ENCODE measurements around the gene SLC35G1.

The SLC35G1 gene

DNA sequence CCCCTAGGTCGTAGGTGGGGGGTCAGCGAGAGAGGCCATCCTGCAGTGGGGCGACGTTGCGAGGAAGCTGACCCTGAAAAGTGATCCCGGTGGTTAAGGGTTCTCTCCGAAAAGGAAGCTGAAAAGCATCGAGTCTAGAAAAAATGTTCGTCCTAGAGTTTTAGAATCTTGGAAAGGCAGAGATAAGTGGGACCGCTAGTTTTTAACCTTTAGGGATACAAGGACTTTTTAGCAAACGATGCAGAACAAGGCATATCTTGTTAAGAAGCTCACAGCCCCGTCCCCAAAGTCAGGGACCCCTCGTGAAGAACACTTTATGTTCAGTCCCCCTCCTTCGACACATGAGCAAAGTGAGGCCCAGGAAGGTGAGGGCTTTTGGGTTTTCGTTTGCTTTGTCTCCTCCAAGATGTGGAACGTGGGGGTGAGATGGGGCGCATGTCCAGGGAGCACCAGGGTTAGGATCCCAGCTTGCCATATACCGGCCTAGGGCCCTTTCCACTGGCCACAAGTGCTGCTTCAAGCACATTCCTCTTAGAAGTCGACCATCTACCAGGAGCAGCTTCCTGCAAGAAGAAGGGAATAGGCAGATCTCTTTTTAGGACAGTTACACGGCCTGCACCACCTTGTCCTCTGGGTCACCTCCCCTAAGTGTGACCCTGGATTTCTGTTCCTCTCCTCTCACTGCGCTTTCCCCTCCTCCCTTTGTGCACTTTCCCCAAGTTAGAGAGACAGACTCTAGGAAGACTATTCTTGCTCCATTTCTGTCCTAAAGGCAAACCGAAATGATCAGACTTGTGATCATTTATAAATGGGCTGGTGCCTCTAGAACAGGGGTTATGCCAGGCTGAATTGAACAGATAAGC lies 969 bp downstream of the SLC35G1 start:
- H3K27me3 ChIP-seq (replicated peaks; ENCODE audit: control insufficient read depth, insufficient read depth, low read length), result no peaks in the 10 kb centered on the region
- H3K9me3 ChIP-seq (ENCODE audit: control insufficient read depth, low read length), result no peaks in the 10 kb centered on the region
- peaks cover 21% of the 10 kb centered on the region for H3K4me1 ChIP-seq (ENCODE audit: control insufficient read depth, insufficient read depth, low read length)
- DNase-seq (ENCODE audit: low read depth), result peak; percentile 34
- H3K4me3 ChIP-seq (ENCODE audit: low read length), result peak overlapping the region; percentile 93
- H3K36me3 ChIP-seq (ENCODE audit: control insufficient read depth, insufficient read depth, low read length, severe bottlenecking), result no peaks in the 10 kb centered on the region
- H3K9ac ChIP-seq (ENCODE audit: low read length), result peak overlapping the region; percentile 91

- H3K9me3 ChIP-seq (ENCODE audit: control insufficient read depth, low read length), result no peaks in the 10 kb centered on the region
- peaks cover 21% of the 10 kb centered on the region for H3K4me1 ChIP-seq (ENCODE audit: control insufficient read depth, insufficient read depth, low read length)
- H3K27me3 ChIP-seq (replicated peaks; ENCODE audit: control insufficient read depth, insufficient read depth, low read length), result no peaks in the 10 kb centered on the region
- H3K4me3 ChIP-seq (ENCODE audit: low read length), result no peak overlapping the region
- no peaks in the 10 kb centered on the region for H3K36me3 ChIP-seq (ENCODE audit: control insufficient read depth, insufficient read depth, low read length, severe bottlenecking)
- no peak for DNase-seq (ENCODE audit: low read depth)
- H3K9ac ChIP-seq (ENCODE audit: low read length), result no peak overlapping the region
Measured at GRCh38 chr10:93897070-93897780, 3.4 kb downstream of the SLC35G1 start.

DNA sequence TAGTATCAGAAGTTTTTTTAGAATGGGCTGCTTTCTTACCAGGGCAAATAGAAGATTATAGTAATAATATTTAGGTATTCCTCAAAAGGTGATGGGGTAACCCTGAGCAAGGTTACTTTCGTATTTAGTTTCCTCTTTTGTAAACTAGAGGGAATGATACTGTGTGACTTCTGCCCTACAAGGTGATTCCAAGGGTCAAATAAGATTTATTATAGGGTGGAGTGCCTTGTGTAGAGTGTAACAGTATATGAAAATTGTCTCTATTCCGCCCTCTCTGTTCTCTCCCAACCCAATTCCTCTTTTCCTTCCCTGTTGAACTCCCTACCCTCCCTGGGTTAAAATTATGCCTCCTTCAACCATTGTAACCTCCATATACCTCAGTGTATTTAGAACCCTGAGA lies 5.3 kb downstream of the SLC35G1 start:
- H3K9ac ChIP-seq (ENCODE audit: low read length), result no peak overlapping the region
- no peak for DNase-seq (ENCODE audit: low read depth)
- H3K4me1 ChIP-seq (ENCODE audit: control insufficient read depth, insufficient read depth, low read length), result peaks cover 16% of the 10 kb centered on the region
- H3K27me3 ChIP-seq (replicated peaks; ENCODE audit: control insufficient read depth, insufficient read depth, low read length), result no peaks in the 10 kb centered on the region
- H3K4me3 ChIP-seq (ENCODE audit: low read length), result no peak overlapping the region
- no peaks in the 10 kb centered on the region for H3K9me3 ChIP-seq (ENCODE audit: control insufficient read depth, low read length)
- no peaks in the 10 kb centered on the region for H3K36me3 ChIP-seq (ENCODE audit: control insufficient read depth, insufficient read depth, low read length, severe bottlenecking)

- Histone ChIP-seq H3K4me3 (ENCODE audit: low read length) (no peak overlapping the region), H3K27me3 (replicated peaks; ENCODE audit: control insufficient read depth, insufficient read depth, low read length) (no peaks in the 10 kb centered on the region), H3K9ac (ENCODE audit: low read length) (no peak overlapping the region), H3K36me3 (ENCODE audit: control insufficient read depth, insufficient read depth, low read length, severe bottlenecking) (no peaks in the 10 kb centered on the region), H3K9me3 (ENCODE audit: control insufficient read depth, low read length) (no peaks in the 10 kb centered on the region), H3K4me1 (ENCODE audit: control insufficient read depth, insufficient read depth, low read length) (peaks cover 4% of the 10 kb centered on the region)
- DNase-seq (ENCODE audit: low read depth), result no peak
Measured at GRCh38 chr10:93903051-93903450, 9.3 kb downstream of the SLC35G1 start.

- Histone ChIP-seq H3K4me3 (ENCODE audit: low read length) (no peak overlapping the region), H3K27me3 (replicated peaks; ENCODE audit: control insufficient read depth, insufficient read depth, low read length) (no peaks in the 10 kb centered on the region), H3K36me3 (ENCODE audit: control insufficient read depth, insufficient read depth, low read length, severe bottlenecking) (no peaks in the 10 kb centered on the region), H3K9ac (ENCODE audit: low read length) (no peak overlapping the region), H3K4me1 (ENCODE audit: control insufficient read depth, insufficient read depth, low read length) (peaks cover 4% of the 10 kb centered on the region), H3K9me3 (ENCODE audit: control insufficient read depth, low read length) (no peaks in the 10 kb centered on the region)
- no peak for DNase-seq (ENCODE audit: low read depth)
Measured at GRCh38 chr10:93904901-93905300, 11.1 kb downstream of the SLC35G1 start.

- peaks cover 4% of the 10 kb centered on the region for H3K4me1 ChIP-seq (ENCODE audit: control insufficient read depth, insufficient read depth, low read length)
- no peaks in the 10 kb centered on the region for H3K27me3 ChIP-seq (replicated peaks; ENCODE audit: control insufficient read depth, insufficient read depth, low read length)
- no peak overlapping the region for H3K4me3 ChIP-seq (ENCODE audit: low read length)
- DNase-seq (ENCODE audit: low read depth), result no peak
- H3K9me3 ChIP-seq (ENCODE audit: control insufficient read depth, low read length), result no peaks in the 10 kb centered on the region
- H3K9ac ChIP-seq (ENCODE audit: low read length), result no peak overlapping the region
- no peaks in the 10 kb centered on the region for H3K36me3 ChIP-seq (ENCODE audit: control insufficient read depth, insufficient read depth, low read length, severe bottlenecking)
Measured at GRCh38 chr10:93907059-93907458, 13.3 kb downstream of the SLC35G1 start.

DNA sequence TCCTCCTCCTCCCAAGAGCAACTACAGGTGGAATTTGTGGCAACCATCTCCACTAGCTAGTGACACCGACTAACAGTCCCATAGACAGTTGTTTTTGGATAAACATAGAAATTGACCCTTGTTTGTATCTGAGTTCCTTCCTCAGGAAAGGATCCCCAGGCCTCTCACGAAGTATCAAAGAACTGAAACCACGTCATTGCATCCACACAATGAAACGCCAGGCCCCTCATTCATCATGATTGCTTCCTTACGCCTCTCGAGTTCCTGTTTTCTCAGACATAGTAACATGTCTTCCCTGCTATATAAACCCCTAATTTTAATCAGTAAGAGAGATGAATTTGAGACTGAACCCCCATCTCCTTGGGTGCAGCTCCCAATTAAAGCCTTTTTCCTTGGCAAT lies 18.1 kb downstream of the SLC35G1 start:
- DNase-seq (ENCODE audit: low read depth), result no peak
- no peaks in the 10 kb centered on the region for H3K9me3 ChIP-seq (ENCODE audit: control insufficient read depth, low read length)
- peaks cover 8% of the 10 kb centered on the region for H3K4me1 ChIP-seq (ENCODE audit: control insufficient read depth, insufficient read depth, low read length)
- H3K27me3 ChIP-seq (replicated peaks; ENCODE audit: control insufficient read depth, insufficient read depth, low read length), result no peaks in the 10 kb centered on the region
- no peaks in the 10 kb centered on the region for H3K36me3 ChIP-seq (ENCODE audit: control insufficient read depth, insufficient read depth, low read length, severe bottlenecking)
- H3K9ac ChIP-seq (ENCODE audit: low read length), result no peak overlapping the region
- no peak overlapping the region for H3K4me3 ChIP-seq (ENCODE audit: low read length)

DNA sequence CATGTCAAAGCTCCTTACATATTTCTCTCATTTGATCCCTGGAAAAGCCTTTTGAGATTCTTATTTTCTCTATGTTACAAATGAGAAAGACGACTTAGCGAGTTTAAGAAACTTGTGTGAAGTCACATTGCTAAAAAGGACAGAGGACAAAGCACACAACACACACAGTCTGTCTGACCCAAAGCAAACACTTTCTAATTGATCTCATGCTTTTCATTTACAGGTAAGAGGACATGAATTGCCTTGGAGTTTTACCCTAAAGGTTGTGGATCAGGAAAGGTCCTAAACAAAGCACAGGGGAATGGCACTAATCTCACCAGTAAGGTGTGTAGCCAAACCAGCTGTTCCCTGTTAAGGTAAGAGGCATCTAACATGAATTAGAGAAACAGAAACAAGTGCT lies 18.7 kb downstream of the SLC35G1 start:
- Histone ChIP-seq H3K4me1 (ENCODE audit: control insufficient read depth, insufficient read depth, low read length) (peaks cover 5% of the 10 kb centered on the region), H3K4me3 (ENCODE audit: low read length) (no peak overlapping the region), H3K27me3 (replicated peaks; ENCODE audit: control insufficient read depth, insufficient read depth, low read length) (no peaks in the 10 kb centered on the region), H3K9me3 (ENCODE audit: control insufficient read depth, low read length) (no peaks in the 10 kb centered on the region), H3K36me3 (ENCODE audit: control insufficient read depth, insufficient read depth, low read length, severe bottlenecking) (no peaks in the 10 kb centered on the region), H3K9ac (ENCODE audit: low read length) (no peak overlapping the region)
- no peak for DNase-seq (ENCODE audit: low read depth)

DNA sequence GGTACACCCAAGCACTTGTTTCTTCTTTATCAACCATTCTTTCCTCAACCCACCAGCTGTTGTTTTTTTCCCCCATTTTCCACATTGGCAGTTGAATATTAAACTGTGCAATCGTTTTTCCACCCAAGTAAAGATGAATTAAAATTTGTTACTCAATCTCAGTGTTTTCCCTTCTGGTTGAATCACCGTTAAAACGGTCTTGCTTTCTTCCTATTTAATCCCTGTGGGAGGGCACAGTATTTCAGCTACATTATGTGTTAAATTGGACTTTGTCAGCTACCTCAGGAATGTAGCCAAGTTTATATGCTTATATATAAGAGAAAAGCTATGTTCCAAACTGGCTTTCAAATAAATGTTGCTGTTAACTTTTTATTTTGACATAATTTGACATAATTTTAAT lies 19.9 kb downstream of the SLC35G1 start:
- peaks cover 5% of the 10 kb centered on the region for H3K4me1 ChIP-seq (ENCODE audit: control insufficient read depth, insufficient read depth, low read length)
- DNase-seq (ENCODE audit: low read depth), result no peak
- H3K9me3 ChIP-seq (ENCODE audit: control insufficient read depth, low read length), result no peaks in the 10 kb centered on the region
- H3K27me3 ChIP-seq (replicated peaks; ENCODE audit: control insufficient read depth, insufficient read depth, low read length), result no peaks in the 10 kb centered on the region
- no peak overlapping the region for H3K4me3 ChIP-seq (ENCODE audit: low read length)
- H3K36me3 ChIP-seq (ENCODE audit: control insufficient read depth, insufficient read depth, low read length, severe bottlenecking), result no peaks in the 10 kb centered on the region
- H3K9ac ChIP-seq (ENCODE audit: low read length), result no peak overlapping the region

DNA sequence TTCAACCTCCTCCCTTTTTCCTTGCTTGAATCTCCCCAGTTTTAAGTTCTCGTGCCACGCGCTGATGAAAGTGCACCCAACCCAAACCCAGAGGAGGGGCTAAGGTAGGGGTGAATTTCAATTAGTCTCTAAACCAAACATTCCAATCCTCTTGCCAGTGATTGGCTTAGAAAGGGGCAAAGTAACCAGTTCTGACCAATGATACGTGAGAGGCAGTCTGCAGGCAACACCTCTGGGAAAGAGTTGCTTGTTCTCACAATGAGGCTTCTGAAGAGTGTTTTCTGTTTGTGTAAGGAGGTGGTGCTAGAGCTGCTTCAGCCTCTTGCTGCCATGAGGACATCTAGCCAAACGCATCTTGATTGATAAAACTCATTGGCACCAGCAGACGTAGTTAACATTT lies 21.8 kb downstream of the SLC35G1 start:
- Histone ChIP-seq H3K36me3 (ENCODE audit: control insufficient read depth, insufficient read depth, low read length, severe bottlenecking) (no peaks in the 10 kb centered on the region), H3K9ac (ENCODE audit: low read length) (no peak overlapping the region), H3K27me3 (replicated peaks; ENCODE audit: control insufficient read depth, insufficient read depth, low read length) (no peaks in the 10 kb centered on the region), H3K4me3 (ENCODE audit: low read length) (no peak overlapping the region), H3K9me3 (ENCODE audit: control insufficient read depth, low read length) (no peaks in the 10 kb centered on the region), H3K4me1 (ENCODE audit: control insufficient read depth, insufficient read depth, low read length) (peaks cover 5% of the 10 kb centered on the region)
- no peak for DNase-seq (ENCODE audit: low read depth)

DNA sequence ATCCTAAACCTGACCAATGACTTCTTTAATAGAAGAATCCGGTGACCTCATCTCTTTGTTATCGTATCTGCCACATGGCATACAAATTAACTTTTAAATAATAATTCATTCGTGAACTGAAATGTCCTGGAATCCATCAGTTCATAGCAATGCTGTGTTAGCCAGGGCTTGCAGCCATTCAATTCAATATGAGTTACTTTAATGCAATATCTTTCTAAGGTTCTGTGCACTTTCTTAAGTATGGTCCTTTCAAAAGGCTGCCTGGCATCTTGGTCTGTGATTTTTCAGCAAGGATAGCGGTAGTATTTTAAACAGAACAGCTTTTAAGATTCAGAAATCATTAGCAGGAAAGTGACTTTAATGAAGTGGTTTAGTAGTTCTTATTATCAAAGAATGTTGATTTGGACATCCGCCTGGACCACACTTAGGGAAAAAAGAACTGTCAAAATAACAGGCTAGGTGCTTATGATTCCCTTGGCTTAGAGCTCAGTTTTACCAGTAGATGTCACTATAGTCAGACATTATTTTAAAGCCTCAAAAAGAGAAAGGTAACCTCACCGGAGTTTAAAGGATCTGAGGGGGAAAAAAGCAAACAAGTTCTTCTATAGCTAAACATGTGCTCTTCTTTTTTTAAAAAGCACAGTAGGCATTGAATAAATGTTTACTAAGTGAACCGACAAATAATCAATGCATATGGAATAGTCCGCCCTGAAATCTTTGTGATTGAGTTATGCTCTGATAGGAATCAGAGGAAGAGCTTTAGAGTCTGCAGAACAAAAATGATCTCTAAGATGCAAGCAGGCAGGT lies 22.7 kb downstream of the SLC35G1 start:
- Histone ChIP-seq H3K4me3 (ENCODE audit: low read length) (no peak overlapping the region), H3K9me3 (ENCODE audit: control insufficient read depth, low read length) (no peaks in the 10 kb centered on the region), H3K4me1 (ENCODE audit: control insufficient read depth, insufficient read depth, low read length) (peaks cover 5% of the 10 kb centered on the region), H3K36me3 (ENCODE audit: control insufficient read depth, insufficient read depth, low read length, severe bottlenecking) (no peaks in the 10 kb centered on the region), H3K27me3 (replicated peaks; ENCODE audit: control insufficient read depth, insufficient read depth, low read length) (no peaks in the 10 kb centered on the region), H3K9ac (ENCODE audit: low read length) (no peak overlapping the region)
- peak; percentile 78 for DNase-seq (ENCODE audit: low read depth)
